Gastroesophageal sphincter (tissue), 2 donors: ENCODE data around the gene CTNNA2.

Experiments used
- EP300 ChIP-seq: sonication (generic); formaldehyde crosslinking; IDR thresholded peaks from one replicate; pipeline ENCODE4 v1.6.1; 2017; ENCODE audit warnings: antibody characterized with exemption, mild to moderate bottlenecking
- POLR2A ChIP-seq, 2 donors: fragments of 450-650 bp; IDR thresholded peaks; one replicate each; pipeline ENCODE4 v1.6.1; 2017; ENCODE audit warnings: antibody characterized with exemption in 2 of 2, mild to moderate bottlenecking in 2 of 2, moderate library complexity in 1 of 2
- POLR2AphosphoS5 ChIP-seq: sonication (generic); formaldehyde crosslinking; IDR thresholded peaks from one replicate; pipeline ENCODE4 v1.6.1; 2017; ENCODE audit warnings: antibody characterized with exemption

GRCh38 chr2:80195034-80195433, 682.2 kb downstream of the CTNNA2 start:
- TF ChIP-seq POLR2A (IDR thresholded peaks at IDR 0.05), result no peak
- TF ChIP-seq EP300, result no peak
- no peak for TF ChIP-seq POLR2AphosphoS5
